ENCODE data around the gene SV2C.
"Not testable (repeated sequence)": the region's sequence is repeated elsewhere in the genome, so short reads cannot be mapped to it uniquely, and the experiment has no call there.

SV2C gene

DNA sequence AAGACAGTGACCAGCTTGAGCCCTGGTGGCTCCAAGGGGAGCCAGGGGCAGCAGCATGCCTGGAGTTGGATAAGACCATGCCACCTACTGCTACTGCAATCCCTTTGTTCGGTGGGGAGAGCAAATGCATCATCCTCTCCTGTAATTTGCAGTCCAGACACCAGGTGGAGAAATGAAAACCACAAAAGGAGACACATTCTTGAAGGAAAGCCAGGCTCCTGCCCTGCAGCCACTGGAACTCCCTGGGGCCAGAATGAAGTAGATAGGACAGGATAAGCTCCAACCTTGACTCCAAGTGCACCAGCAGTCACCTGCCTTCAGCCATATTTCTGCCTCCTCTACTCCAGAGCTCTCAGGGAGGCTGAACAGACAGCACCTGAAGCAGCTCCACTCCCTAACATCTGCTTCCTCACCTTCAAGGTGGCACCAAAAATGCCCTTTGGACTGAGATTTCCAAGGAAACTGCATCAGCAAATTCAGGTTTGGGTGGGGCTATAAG lies 254.8 kb downstream of the SV2C start:
- DNase-seq (ENCODE audit: low read depth in 2 of 2), result no peak

- no peak for DNase-seq (ENCODE audit: low read depth in 2 of 2)
Measured at GRCh38 chr5:76339919-76340318, 256.7 kb downstream of the SV2C start.

DNA sequence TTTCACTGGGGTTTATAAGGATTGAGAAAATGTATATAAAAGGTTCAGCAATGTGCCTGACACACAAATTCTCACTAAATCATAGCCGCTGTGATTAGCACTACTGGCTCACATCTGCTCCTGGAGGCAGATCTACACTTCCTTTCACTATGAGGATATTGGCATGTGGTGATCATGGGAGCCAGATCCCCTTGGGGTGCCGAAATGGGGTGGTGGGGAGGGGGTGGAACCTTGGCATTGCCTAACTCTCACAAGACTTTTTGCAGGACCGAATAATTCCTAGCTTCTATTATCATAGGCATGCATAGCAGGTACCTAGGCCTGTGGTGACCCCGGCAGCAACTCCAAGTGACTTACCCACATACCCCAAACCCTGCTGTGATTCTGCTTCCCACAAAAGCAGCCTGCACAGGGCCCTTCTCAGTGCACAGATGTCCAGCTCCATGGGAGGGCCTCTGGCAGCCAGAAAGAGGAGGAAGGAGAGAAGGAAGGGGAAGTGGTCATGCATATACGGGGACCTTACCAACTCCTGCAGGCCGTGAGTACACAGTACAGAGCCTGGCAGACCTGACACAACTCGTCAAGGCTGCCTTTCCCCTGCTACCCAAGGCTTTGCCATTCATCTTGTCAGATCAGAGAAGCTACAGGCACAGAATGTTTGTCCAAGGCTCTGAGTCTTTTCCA lies 258.6 kb downstream of the SV2C start:
- no peak for DNase-seq (ENCODE audit: low read depth in 2 of 2)

- DNase-seq (ENCODE audit: low read depth in 2 of 2), result no peak
Measured at GRCh38 chr5:76342474-76342873, 259.3 kb downstream of the SV2C start.

DNA sequence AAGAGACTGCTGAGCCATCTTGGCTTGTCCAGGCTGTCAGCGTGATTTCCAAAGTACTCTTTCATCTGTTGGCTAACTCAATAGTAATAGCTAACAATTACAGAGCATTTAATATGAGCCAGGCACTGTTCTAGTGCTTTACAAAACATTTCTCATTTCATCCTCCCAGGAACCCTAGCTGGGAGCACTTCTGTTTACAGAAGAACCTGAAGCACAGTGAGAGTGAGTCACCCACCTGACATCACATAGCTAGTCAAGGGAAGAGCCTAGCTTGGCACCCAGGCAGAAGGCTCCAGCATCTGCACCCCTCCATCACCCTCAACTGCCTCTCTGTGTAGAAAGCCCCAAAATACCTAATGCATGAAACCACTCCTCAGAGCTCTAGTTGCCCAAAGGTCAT lies 262.4 kb downstream of the SV2C start:
- no peak for DNase-seq (ENCODE audit: low read depth in 2 of 2)

DNA sequence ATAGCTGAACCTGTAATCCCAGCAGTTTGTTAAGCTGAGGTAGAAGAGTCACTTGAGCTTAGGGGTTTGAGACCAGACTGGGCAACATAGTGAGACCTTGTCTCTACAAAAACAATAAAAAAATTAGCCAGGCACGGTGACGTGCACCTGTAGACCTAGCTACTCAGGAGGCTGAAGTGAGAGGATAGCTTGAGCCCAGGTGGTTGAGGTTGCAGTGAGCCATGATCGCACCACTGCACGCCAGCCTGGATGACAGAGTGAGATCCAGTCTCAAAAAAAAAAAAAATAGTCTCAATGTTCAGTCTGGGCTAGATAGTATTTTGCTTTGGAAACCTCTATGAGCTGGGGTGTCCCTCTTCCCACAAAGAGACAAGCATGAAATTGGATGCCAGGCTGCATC lies 268.0 kb downstream of the SV2C start:
- no peak for DNase-seq (ENCODE audit: low read depth in 2 of 2)

DNA sequence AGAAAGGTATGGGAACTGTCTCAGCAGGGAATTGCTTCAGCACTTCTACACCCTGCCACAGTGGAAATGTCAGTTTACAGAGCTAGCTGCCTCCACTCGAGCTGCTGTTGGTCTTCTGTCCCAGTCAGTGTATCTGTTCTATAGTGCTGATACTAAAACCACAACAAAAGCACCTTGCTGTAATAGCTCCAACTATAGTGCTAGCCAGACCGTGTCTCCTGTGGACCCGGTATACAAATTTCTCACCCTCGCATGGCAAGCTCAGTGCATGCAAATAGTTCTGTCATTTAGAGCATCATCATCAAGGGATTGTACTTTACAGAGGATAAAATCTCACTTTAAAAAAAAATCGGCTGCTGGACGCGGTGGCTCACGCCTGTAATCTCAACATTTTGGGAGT lies 268.4 kb downstream of the SV2C start:
- DNase-seq (ENCODE audit: low read depth in 2 of 2), result no peak

GRCh38 chr5:76356887-76357286 lies 273.7 kb downstream of the SV2C start:
- no peak for DNase-seq (ENCODE audit: low read depth in 2 of 2)

DNA sequence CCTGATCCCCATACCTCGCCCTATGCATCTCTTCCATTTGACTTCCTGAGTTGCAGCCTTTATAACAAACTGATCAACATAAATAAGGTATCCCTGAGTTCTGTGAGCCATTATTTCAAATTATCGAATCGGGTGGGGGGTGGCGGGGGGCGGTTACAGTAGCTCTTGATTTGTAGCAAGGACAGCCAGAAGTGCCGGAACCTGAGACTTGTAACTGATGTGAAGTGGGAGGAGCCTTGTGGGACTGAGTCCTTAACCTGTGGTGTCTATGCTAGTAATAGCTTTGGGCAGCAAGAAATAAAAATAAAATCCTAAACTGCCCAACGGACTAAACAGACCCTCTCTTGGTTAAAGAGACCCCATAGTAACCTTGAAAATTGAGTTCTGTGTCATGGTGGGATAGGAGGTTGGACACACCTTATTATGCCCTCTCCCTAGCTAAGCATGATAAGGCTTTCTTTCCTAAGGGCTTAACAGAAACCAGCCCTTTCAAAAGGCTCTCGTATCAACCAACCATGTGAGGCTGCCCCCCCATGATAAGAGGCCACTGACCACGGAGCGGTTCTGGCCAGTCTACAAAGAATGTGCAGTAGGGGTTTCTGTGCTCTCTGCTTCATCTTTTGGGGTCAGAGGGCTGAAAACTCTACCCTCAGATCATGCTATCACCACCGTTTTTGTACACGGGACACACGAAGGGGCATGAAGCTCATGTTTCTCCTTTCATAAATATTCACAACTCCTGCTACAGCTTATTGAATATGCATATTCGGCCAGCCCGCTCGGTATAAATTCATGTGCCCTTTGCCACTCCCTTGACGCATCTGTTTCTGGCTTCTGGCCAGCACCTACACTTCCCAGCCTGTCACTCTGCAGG lies 280.4 kb downstream of the SV2C start:
- no peak for DNase-seq (ENCODE audit: low read depth in 2 of 2)

GRCh38 chr5:76364226-76364589 lies 281.0 kb downstream of the SV2C start:
- no peak for DNase-seq (ENCODE audit: low read depth in 2 of 2)

DNA sequence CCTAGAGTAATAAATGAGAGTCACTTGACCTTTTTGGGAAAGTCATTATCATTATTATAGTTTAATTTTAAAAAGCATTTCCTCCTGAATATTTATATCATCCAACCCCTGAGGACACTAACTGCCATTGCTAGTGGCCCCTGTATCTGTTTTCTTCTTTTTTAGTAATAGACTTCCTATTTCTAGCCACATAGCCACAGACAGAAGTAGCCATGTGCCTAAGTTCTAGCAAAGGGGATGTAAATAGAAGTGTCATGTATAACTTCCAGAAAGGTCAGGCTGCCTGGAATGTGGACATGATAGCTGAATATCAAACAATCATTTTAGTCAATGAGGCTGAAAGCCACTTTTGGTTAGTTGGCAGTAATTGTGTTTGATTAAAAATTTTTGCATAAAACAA lies 282.4 kb downstream of the SV2C start:
- DNase-seq (ENCODE audit: low read depth in 2 of 2), result no peak

DNA sequence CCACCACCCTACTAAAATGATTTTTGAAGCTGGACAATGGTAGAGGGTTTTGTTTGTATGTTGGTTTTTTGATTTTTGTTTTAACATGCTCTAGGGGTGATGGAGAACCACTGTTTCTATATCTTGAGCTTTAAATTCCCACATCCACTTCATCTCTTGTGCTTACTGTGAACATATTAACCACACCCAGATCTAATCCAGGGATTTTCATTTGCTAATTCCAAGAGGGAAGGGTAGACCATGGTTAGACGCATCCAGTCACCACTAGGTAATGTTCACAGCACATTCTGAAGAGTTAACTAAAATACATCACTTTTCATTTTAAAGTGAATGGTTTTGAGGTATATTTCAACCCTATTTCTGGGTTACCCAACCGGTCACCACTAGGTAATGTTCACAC lies 283.4 kb downstream of the SV2C start:
- no peak for DNase-seq (ENCODE audit: low read depth in 2 of 2)

- no peak for DNase-seq (ENCODE audit: low read depth in 2 of 2)
Measured at GRCh38 chr5:76367623-76368371, 284.6 kb downstream of the SV2C start.

- DNase-seq (ENCODE audit: low read depth in 2 of 2), result no peak
Measured at GRCh38 chr5:76368941-76369340, 285.8 kb downstream of the SV2C start.

DNA sequence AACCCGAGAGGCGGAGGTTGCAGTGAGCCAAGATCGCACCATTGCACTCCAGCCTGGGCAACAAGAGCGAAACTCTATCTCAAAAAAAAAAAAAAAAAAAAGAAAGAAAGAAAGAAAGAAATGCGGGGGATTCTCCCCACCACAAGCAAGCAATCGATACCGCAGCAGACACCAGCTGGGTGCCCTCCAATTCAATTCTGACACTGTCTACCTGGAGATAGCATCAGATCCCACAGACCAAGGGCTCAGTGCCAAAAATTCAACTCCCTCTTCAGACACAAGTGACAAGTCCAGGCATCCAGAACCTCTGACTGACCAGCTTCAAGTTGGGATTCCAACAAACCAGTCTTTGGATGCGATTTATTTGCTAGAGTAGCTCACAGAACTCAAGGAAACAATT lies 286.5 kb downstream of the SV2C start:
- not testable (repeated sequence) for DNase-seq (ENCODE audit: low read depth in 2 of 2)

GRCh38 chr5:76371960-76372322 lies 288.8 kb downstream of the SV2C start:
- no peak for DNase-seq (ENCODE audit: low read depth in 2 of 2)

DNA sequence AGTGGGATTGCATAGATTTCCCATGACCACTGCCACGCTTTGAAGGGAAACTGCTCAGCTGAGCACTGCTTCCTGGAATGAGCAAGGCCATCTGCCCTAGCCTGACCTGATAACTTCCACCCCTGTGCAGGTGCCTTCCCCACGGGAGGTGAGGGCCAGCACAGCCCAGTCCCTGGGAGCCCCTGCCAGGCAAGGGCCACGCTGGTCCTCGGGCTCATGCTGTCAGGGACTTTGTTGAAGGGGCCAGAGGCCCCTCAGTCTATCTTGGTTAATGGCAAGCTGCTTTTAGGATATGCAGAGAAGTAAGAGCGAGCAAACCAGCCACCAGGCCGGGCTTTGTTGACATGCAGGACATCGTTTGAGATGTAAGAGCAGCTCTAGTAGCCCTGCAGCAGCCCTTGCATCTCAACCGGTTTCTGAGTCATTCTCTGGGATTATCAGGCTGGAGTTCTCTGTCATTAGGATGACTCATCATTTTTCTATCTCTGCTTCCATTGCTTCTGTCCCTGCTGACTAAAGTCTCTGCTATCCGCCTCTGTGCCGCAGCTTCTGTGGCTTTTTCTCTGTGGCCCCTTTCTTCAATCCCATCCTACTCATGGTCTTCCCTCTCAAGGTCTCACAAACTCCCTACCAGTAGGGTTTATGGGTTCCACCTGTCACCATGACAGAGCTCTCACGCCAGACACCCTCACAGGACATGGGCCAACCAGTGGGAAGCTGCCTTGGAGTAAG lies 289.3 kb downstream of the SV2C start:
- DNase-seq (ENCODE audit: low read depth in 2 of 2), result no peak

DNA sequence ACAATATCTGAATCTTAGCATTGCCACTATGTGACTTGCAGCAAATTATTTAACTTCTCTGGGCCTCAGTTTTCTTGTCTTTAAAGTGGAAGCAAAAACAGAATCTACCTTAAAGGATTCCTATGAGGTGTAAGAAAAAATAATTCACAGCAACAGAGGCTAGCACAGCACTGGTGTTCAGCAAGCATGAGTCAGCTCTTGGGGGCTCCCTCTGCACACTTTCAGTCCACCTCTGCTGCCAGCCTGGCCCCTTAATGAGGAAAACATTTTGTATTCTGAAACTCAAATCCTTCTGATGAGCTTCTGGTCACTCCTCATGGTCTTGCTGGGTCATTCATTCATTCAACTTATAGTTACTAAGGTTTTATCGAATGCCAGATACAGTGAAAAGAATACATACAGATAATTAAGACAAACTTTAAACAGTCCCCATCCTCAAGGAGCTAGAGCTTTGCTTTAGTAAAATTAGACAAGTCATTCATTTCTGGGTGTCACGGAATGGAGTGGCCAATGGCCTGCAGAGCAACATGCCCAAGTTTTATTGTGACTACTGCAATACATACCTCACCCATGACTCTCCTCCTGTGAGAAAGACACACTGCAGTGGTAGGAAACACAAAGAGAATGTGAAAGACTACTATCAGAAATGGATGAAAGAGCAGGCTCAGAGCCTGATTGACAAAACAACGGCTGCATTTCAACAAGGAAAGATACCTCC lies 293.1 kb downstream of the SV2C start:
- no peak for DNase-seq (ENCODE audit: low read depth in 2 of 2)

- no peak for DNase-seq (ENCODE audit: low read depth in 2 of 2)
Measured at GRCh38 chr5:76376866-76377230, 293.7 kb downstream of the SV2C start.

DNA sequence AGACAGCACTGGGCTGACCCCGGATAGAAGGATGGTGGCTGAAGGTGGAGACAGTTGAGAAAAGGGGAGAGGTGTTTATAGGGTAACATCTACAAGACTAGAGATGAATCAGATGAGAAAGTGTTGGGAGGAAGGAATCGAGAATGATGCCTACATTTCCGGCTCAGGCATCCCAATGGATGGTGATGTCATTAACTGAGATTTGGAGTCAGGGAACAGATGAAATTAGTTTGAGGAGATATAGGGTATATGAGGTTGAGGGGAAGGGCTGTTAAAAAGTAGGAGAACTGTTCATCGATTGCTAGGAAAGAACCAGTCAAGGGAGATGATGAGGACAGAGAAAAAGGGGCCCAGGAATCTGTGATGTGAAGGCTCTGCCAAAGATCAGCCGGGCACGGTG lies 295.2 kb downstream of the SV2C start:
- DNase-seq (ENCODE audit: low read depth in 2 of 2), result no peak

DNA sequence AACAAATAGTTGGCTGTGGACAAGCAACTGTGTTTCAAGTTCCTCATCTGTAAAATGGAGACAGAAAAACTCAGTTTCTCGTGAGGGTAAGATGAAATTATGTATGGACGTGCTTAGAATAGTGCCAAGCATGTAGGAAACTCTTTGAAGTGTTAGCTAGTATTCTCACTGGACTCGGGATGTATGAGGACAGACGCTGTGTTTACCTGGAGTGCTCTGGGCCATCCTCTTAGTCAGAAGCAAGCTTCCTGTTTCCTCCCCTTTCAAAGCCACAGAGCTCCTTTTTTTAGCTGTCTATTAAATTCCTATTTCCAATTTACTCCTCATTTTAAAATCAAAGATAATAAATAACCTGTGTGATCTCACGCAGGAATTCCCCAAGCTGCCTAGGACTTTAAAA lies 296.1 kb downstream of the SV2C start:
- DNase-seq (ENCODE audit: low read depth in 2 of 2), result no peak
